GM20000 (cell line): ENCODE data around the gene MAD1L1.

ENCODE experiments used
- DNase-seq: peaks from one replicate; pipeline ENCODE4 v3.0.0; 2012; ENCODE audit warnings: low spot score
- CTCF ChIP-seq: IDR thresholded peaks from 2 replicates; pipeline ENCODE4 v1.5.1; 2012; ENCODE audit warnings: mild to moderate bottlenecking, control low read depth; ENCODE audit errors: extremely low read depth, missing control alignments

The MAD1L1 gene

GRCh38 chr7:2006231-2006771, 226.4 kb downstream of the MAD1L1 start:
- no peak for TF ChIP-seq CTCF
- DNase-seq: no peak

GRCh38 chr7:2005786-2006185, 227.0 kb downstream of the MAD1L1 start:
- TF ChIP-seq CTCF: no peak
- no peak for DNase-seq

- no peak for TF ChIP-seq CTCF
- DNase-seq: no peak
These were observed 227.7 kb downstream of the MAD1L1 start for GRCh38 chr7:2004841-2005725.

GRCh38 chr7:2003931-2004812, 228.6 kb downstream of the MAD1L1 start:
- no peak for DNase-seq
- no peak for TF ChIP-seq CTCF

- no peak for TF ChIP-seq CTCF
These were observed 229.3 kb downstream of the MAD1L1 start for GRCh38 chr7:2003451-2003930.

GRCh38 chr7:2002561-2003450, 229.9 kb downstream of the MAD1L1 start:
- TF ChIP-seq CTCF: no peak
- no peak for DNase-seq

More at GRCh38 chr7:2003451-2003930, 229.3 kb downstream of the MAD1L1 start:
- DNase-seq: no peak
